Endothelial cell of umbilical vein (primary cell): ENCODE measurements around the gene ZNF385C. TPM values are rescaled to one million over a fixed set of nuclear protein-coding genes. Genes with fewer than 3 reads are reported as not detected.

Source experiments
- BruUV-seq: library from RNA; stranded (reverse); fragments of 400-500 nt; replicated peaks from 2 replicates; lab custom pipeline; 2021; lab: Mats Ljungman, UMichigan
- CTCF ChIA-PET: fragments of 300-600, 350-600 bp; sonication (Branson Sonifier 250); formaldehyde crosslinking; loops from one replicate; lab custom pipeline; 2021; ENCODE audit warnings: antibody characterized with exemption, inconsistent platforms; lab: Charles Lee
- POLR2A ChIA-PET: fragments of 300-600, 350-600 bp; sonication (Branson Sonifier 250); formaldehyde crosslinking; loops from one replicate; lab custom pipeline; 2021; ENCODE audit warnings: antibody characterized with exemption, inconsistent platforms; lab: Charles Lee
- DNase-seq: peaks from one replicate; pipeline ENCODE4 v3.0.0-alpha.2; 2011; ENCODE audit warnings: low read depth, low spot score
- FAIRE-seq: peaks from 2 replicates; lab custom pipeline; 2011; peaks lifted over from hg19 to GRCh38; lab: Jason Lieb, UNC
- H2AFZ ChIP-seq: 2 replicates; pipeline ENCODE4 v1.6.0; 2012; ENCODE audit warnings: low read depth, low read length, control low read depth, inconsistent platforms
- H3K27ac ChIP-seq: 2 replicates; pipeline ENCODE4 v1.5.1; 2011; ENCODE audit warnings: low read depth, mild to moderate bottlenecking, control low read depth, low read length, moderate library complexity; ENCODE audit not compliant: insufficient read depth
- H3K27me3 ChIP-seq, 2 experiments: 2 replicates each; pipeline versions ENCODE4 v1.6.0 to v1.6.1; 2011; ENCODE audit warnings: low read length in 2 of 2, mixed read lengths in 1 of 2; ENCODE audit not compliant: control insufficient read depth in 2 of 2, insufficient read depth in 2 of 2
- H3K36me3 ChIP-seq, 2 experiments: 2 replicates in 1 of 2; 3 replicates in 1 of 2; pipeline ENCODE4 v1.5.1; 2011; ENCODE audit warnings: low read length in 2 of 2, mild to moderate bottlenecking in 1 of 2, moderate library complexity in 1 of 2; ENCODE audit not compliant: control insufficient read depth in 2 of 2, insufficient read depth in 2 of 2; ENCODE audit errors: extremely low read depth in 1 of 2
- H3K4me1 ChIP-seq: 3 replicates; pipeline ENCODE4 v1.5.1; 2011; ENCODE audit warnings: mild to moderate bottlenecking, low read length; ENCODE audit not compliant: control insufficient read depth, insufficient read depth; ENCODE audit errors: extremely low read depth
- H3K4me2 ChIP-seq: 2 replicates; pipeline ENCODE4 v1.6.1; 2011; ENCODE audit warnings: low read length, control low read depth, mixed read lengths; ENCODE audit not compliant: insufficient read depth
- H3K4me3 ChIP-seq, 3 experiments: fragments of 200-600 bp in 1 of 3; sonication (generic), shearing (Covaris generic) in 1 of 3; replicated peaks in 1 of 3; 2 replicates each; pipeline ENCODE4 v1.5.1; 2011 to 2016; ENCODE audit warnings: control low read depth in 3 of 3, low read length in 3 of 3, mild to moderate bottlenecking in 2 of 3, inconsistent platforms in 1 of 3, low read depth in 1 of 3, moderate library complexity in 1 of 3; ENCODE audit not compliant: insufficient read depth in 1 of 3
- H3K79me2 ChIP-seq: 2 replicates; pipeline ENCODE4 v1.6.0; 2012; ENCODE audit warnings: low read length, inconsistent platforms; ENCODE audit not compliant: control insufficient read depth, insufficient read depth
- H3K9ac ChIP-seq: replicated peaks from 2 replicates; pipeline ENCODE3; 2011; ENCODE audit warnings: low read length, control low read depth; ENCODE audit not compliant: insufficient read depth; ENCODE audit errors: extremely low read depth
- H3K9me1 ChIP-seq: replicated peaks from 3 replicates; pipeline ENCODE4 v1.6.0; 2011; ENCODE audit warnings: mild to moderate bottlenecking, low read length; ENCODE audit not compliant: control insufficient read depth, insufficient read depth; ENCODE audit errors: extremely low read depth
- H3K9me3 ChIP-seq: replicated peaks from 2 replicates; pipeline ENCODE4 v1.5.1; 2012; ENCODE audit warnings: low read length, inconsistent platforms; ENCODE audit not compliant: control insufficient read depth, insufficient read depth
- H4K20me1 ChIP-seq: replicated peaks from 2 replicates; pipeline ENCODE3; 2011; ENCODE audit warnings: mild to moderate bottlenecking, low read length; ENCODE audit not compliant: control insufficient read depth, insufficient read depth; ENCODE audit errors: extremely low read depth
- CTCF ChIP-seq, 2 donors: IDR thresholded peaks; 1 replicate in 1 of 2; 2 replicates in 1 of 2; pipeline ENCODE4 v1.5.1; 2011; ENCODE audit warnings: low read length in 2 of 2, mild to moderate bottlenecking in 2 of 2, moderate library complexity in 2 of 2, control low read depth in 1 of 2, inconsistent platforms in 1 of 2, low read depth in 1 of 2; ENCODE audit not compliant: insufficient read depth in 1 of 2; ENCODE audit errors: extremely low read depth in 1 of 2
- FOS ChIP-seq: IDR thresholded peaks from 2 replicates; pipeline ENCODE4 v1.6.1; 2011; ENCODE audit warnings: mild to moderate bottlenecking, low read length, moderate library complexity, borderline replicate concordance; ENCODE audit not compliant: insufficient read depth
- MAX ChIP-seq: IDR thresholded peaks from 2 replicates; pipeline ENCODE4 v1.6.1; 2011; ENCODE audit not compliant: insufficient read depth, insufficient read length
- MYC ChIP-seq: IDR thresholded peaks from one replicate; pipeline ENCODE4 v1.6.1; 2011; ENCODE audit warnings: mild to moderate bottlenecking, low read depth, low read length
- POLR2AphosphoS5 ChIP-seq: IDR thresholded peaks from 2 replicates; pipeline ENCODE4 v1.6.1; 2012; ENCODE audit warnings: low read depth, mild to moderate bottlenecking, control low read depth, low read length, moderate library complexity; ENCODE audit not compliant: insufficient read depth
- dilution Hi-C: fragments of 300-500 bp; cut with MboI; formaldehyde crosslinking; loops from one replicate; pipeline ENCODE4 v1.15.0; 2019; ENCODE audit warnings: low sequenced_read_pairs; ENCODE audit not compliant: extremely low pct_ligation_motif_present
- intact Hi-C: fragments of 100-400 bp; cut with micrococcal nuclease; formaldehyde crosslinking; loops from one replicate; pipeline ENCODE4 v1.10.0; 2022
- polyA plus RNA-seq, 4 experiments: library from polyadenylated mRNA; depleted of rRNA in 3 of 4; stranded (reverse) in 3 of 4; unstranded in 1 of 4; fragments of >200 nt; gene quantifications; 2 replicates each; pipeline versions ENCODE4 v1.2.1 to v1.2.3, GENCODE V29; 2011 to 2012; ENCODE audit warnings: missing spikeins in 1 of 4
- total RNA-seq: library from RNA; stranded (reverse); gene quantifications from 2 replicates; pipeline ENCODE4 v1.2.3, GENCODE V29; 2021

Gene ZNF385C
- total and polyA plus RNA-seq, 2 donors (not counting 3 experiments of a cell fraction or from before 2014, with no cell fraction given): 0.07 TPM; not detected in 1

GRCh38 chr17:41985919-41986318, 112.4 kb downstream of the ZNF385C start:
- Histone ChIP-seq H4K20me1 (no peaks in the 10 kb centered on the region), H3K36me3 (peaks cover 31 to 47% of the 10 kb centered on the region in 2 experiments), H3K4me3 (no peak overlapping the region), H3K9ac (no peak overlapping the region), H3K9me1 (no peaks in the 10 kb centered on the region), H3K4me1 (no peaks in the 10 kb centered on the region), H3K4me2 (no peak overlapping the region), H2AFZ (no peak overlapping the region), H3K9me3 (no peaks in the 10 kb centered on the region), H3K27me3 (no peaks in the 10 kb centered on the region), H3K27ac (no peak overlapping the region), H3K79me2 (no peaks in the 10 kb centered on the region)
- CTCF ChIA-PET: interaction anchor here (1.7 kb wide), 1 partner anchor 115 kb away, joined by 3 read pairs; no protein-coding TSS in a partner anchor
- no peak for DNase-seq
- intact Hi-C loops (no loop called here), dilution Hi-C loops (no loop called here)
- FAIRE-seq: no peak
- POLR2A ChIA-PET: no interaction called here
- TF ChIP-seq MYC (no peak), CTCF (IDR thresholded peaks at IDR 0.05; ENCODE audit: extremely low read depth in 1 of 2, insufficient read depth in 1 of 2, low read depth in 1 of 2, low read length in 2 of 2) (no peak), MAX (no peak), FOS (no peak), POLR2AphosphoS5 (no peak)
- no TSS peak for BruUV-seq
